NCI-H2196 (cell line): ENCODE measurements around the gene RPN1.

Experiments used
- DNase-seq: peaks from one replicate; lab custom pipeline; 2025; ENCODE audit not compliant: unreplicated experiment; lab: John Stamatoyannopoulos, UW

RPN1 gene

GRCh38 chr3:128585189-128585588 lies 65.4 kb downstream of the RPN1 start:
- no peak for DNase-seq

- DNase-seq = peak; percentile 94
Measured at GRCh38 chr3:128584412-128585020, 66.1 kb downstream of the RPN1 start.

- no peak for DNase-seq
Measured at GRCh38 chr3:128581566-128581965, 69.1 kb downstream of the RPN1 start.

DNA sequence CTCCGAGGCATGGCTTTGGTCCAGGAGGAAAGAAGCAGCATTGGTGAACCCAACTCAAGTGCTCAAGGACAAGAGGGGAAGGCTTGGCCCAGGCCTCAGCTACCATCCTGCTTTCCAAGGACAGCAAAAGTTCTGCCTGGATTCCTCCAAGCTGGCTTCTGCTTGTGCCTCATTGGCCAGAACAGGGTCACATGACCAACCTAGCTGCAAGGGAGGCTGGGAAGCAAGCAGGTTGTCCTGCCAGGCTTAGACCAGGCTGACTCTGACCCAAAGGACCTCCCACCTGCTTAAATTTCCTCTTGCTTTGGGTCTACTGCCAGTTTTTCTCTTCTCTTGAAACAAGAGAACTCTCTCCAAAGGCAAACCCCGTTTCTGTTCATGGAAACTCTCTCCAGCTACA lies 70.7 kb downstream of the RPN1 start:
- DNase-seq = no peak

GRCh38 chr3:128578346-128578745 lies 72.3 kb downstream of the RPN1 start:
- no peak for DNase-seq

- DNase-seq = no peak
Measured at GRCh38 chr3:128577711-128578110, 72.9 kb downstream of the RPN1 start.

DNA sequence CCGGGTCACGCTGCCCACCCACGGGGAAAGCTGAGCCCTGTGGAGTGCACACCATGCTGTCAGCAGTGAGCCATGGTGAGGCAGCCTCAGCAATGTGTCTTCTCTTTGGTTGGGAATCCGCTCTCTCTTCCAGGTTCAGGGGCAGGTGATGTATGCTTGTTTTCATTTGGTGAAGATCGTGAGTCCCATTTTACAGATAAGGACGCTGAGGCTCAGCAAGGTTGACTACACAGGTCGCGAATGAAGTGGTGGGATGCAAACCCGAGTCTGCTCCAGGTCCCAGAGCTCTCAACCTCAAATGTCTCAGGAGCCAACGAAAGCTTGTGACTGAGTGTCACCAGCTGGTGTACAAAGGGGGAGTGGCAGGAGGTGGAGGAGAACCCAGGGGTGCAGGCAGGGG lies 74.3 kb downstream of the RPN1 start:
- DNase-seq = no peak

GRCh38 chr3:128575777-128576176 lies 74.8 kb downstream of the RPN1 start:
- no peak for DNase-seq

DNA sequence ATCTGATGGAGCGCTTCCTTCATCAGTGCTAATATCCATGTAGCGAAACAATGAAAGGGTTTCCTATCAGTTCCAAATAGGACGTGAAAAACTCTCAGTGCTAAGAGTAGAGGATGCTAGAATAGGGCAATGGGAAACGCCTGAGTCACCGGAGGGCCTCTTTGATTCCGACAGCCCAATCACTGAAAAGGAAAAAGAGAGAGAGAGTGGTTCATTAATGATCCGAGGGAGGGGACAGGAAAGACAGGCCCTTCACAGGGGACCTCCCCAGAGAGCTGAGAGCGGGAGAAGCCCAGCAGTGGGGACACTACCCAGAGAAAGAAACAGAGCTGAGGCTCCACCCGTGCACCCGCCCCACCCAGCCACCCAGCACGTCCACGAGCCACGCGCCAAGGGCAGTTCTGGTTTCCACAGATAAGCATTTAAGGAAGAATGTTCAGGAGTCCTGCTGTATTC lies 76.9 kb downstream of the RPN1 start:
- DNase-seq = no peak

DNA sequence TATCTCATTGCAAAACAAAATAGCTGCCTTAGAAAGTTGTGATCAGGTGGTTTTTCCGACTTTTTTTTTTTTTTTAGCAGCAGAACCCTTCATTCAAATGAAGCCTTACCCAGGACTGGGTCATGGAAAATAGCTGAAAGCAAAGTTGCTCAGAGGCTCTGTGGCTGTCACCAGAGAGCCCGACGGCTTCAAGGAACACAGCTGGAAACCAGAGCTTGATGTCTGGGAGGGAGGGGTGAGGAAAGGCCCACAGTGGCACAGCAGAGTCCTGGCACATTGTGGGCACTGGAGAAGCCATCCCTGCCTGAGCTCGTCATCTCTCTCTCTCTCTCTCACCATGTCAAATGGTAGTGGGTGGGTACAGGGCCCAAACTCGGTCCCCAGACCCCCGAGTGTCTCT lies 77.5 kb downstream of the RPN1 start:
- DNase-seq = no peak

- DNase-seq = no peak
Measured at GRCh38 chr3:128572644-128573105, 77.9 kb downstream of the RPN1 start.

DNA sequence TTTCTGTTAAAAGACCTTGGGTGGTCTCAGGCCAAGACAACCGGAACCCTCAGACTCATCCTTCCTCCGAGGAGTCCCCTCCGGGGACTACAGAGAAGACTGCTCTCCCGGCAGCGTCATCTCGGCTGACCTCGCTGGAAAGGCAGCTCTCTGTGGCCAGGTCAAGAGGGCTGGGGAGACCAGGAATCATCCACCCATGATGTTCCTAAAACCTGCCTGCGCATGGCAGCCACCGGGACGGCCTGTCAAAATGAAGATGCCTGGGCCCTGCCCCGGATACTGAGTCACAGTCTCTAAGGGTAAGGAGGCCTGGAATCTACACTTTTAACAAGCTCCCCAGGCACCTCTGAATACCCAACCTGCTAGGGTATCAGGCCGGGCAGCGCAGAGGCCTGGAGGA lies 78.6 kb downstream of the RPN1 start:
- DNase-seq = no peak
